ENCODE results near the gene PTPRR. TPM values are rescaled to one million over a fixed set of nuclear protein-coding genes. Genes with fewer than 3 reads are reported as not detected.

Gene PTPRR
- total and polyA plus RNA-seq, 10 of the 15 experiments (the other 5 are each of a cell fraction or from before 2014, with no cell fraction given), result 0.14 to 3.1 (median 0.42) TPM

DNA sequence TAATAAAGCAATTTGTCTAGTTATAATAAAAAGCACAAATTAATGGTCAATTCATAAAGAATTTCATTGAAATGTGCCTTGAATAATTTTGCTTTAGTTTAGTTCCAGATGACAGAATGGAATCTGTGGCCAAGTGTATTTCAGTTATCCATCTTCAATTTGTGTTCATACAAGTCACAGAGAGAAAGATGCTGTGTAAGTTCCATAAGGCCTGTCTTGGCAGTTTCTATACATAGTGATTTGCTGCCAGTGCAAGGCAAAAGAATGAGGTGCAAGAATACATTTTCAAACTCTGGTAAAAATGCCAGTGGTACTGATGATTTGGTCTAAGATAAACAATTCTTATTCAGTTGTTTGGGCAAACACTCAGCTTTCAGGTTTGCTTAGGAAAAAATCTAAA lies 149.0 kb downstream of the PTPRR start:
- Histone ChIP-seq H3K36me3 (ENCODE audit: control insufficient read depth in 2 of 2, insufficient read depth in 2 of 2, low read length in 1 of 2) (no peaks in the 10 kb centered on the region), H2AFZ (ENCODE audit: control insufficient read depth, low read depth, low read length) (no peak overlapping the region), H3K9ac (ENCODE audit: control insufficient read depth, insufficient read depth, low read length) (no peak overlapping the region), H3K4me2 (ENCODE audit: control insufficient read depth, insufficient read depth) (no peak overlapping the region), H4K20me1 (ENCODE audit: control insufficient read depth, insufficient read depth) (no peaks in the 10 kb centered on the region), H3K79me2 (ENCODE audit: control insufficient read depth, insufficient read depth, low read length) (no peaks in the 10 kb centered on the region), H3K27me3 (replicated peaks in 1 of 2; ENCODE audit: control insufficient read depth in 2 of 2, insufficient read depth in 2 of 2, low read length in 1 of 2) (no peaks in the 10 kb centered on the region), H3K9me3 (replicated peaks; ENCODE audit: control insufficient read depth, insufficient read depth, low read length) (no peaks in the 10 kb centered on the region), H3K27ac (ENCODE audit: control insufficient read depth, insufficient read depth) (no peak overlapping the region), H3K4me3 (no peak overlapping the region), H3K4me1 (ENCODE audit: control insufficient read depth, insufficient read depth, low read length) (no peaks in the 10 kb centered on the region)
- FAIRE-seq (no peak), DNase-seq (ENCODE audit: low read depth, low spot score) (no peak), ATAC-seq (no peak)
- in situ Hi-C loops (cut with MboI) (no loop called here), intact Hi-C loops (cut with micrococcal nuclease; ENCODE audit: unreplicated experiment) (no loop called here)
- POLR2A ChIA-PET, result no interaction called here
- BruUV-seq (replicated peaks), result no TSS peak
- CTCF ChIA-PET, result no interaction called here
- RAD21 ChIA-PET (ENCODE audit: unreplicated experiment), result no interaction called here
- SMC1A ChIA-PET (ENCODE audit: uncharacterized antibody, unreplicated experiment), result no interaction called here
- no peak for TF ChIP-seq NR2C2 (IDR thresholded peaks at IDR 0.05; ENCODE audit: borderline replicate concordance, control insufficient read depth, insufficient read length, low read depth)
- TF ChIP-seq YY1 (IDR thresholded peaks at IDR 0.05; ENCODE audit: low read depth, low read length), result no peak
- no peak for TF ChIP-seq CEBPB (IDR thresholded peaks at IDR 0.05; ENCODE audit: borderline replicate concordance in 1 of 2, low read depth in 2 of 2, low read length in 2 of 2)
- TF ChIP-seq, protein P1, sequence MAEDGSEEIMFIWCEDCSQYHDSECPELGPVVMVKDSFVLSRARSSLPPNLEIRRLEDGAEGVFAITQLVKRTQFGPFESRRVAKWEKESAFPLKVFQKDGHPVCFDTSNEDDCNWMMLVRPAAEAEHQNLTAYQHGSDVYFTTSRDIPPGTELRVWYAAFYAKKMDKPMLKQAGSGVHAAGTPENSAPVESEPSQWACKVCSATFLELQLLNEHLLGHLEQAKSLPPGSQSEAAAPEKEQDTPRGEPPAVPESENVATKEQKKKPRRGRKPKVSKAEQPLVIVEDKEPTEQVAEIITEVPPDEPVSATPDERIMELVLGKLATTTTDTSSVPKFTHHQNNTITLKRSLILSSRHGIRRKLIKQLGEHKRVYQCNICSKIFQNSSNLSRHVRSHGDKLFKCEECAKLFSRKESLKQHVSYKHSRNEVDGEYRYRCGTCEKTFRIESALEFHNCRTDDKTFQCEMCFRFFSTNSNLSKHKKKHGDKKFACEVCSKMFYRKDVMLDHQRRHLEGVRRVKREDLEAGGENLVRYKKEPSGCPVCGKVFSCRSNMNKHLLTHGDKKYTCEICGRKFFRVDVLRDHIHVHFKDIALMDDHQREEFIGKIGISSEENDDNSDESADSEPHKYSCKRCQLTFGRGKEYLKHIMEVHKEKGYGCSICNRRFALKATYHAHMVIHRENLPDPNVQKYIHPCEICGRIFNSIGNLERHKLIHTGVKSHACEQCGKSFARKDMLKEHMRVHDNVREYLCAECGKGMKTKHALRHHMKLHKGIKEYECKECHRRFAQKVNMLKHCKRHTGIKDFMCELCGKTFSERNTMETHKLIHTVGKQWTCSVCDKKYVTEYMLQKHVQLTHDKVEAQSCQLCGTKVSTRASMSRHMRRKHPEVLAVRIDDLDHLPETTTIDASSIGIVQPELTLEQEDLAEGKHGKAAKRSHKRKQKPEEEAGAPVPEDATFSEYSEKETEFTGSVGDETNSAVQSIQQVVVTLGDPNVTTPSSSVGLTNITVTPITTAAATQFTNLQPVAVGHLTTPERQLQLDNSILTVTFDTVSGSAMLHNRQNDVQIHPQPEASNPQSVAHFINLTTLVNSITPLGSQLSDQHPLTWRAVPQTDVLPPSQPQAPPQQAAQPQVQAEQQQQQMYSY (CRISPR knock-in tag; IDR thresholded peaks at IDR 0.05), result no peak
- TF ChIP-seq STAT3 (IDR thresholded peaks at IDR 0.05; ENCODE audit: low read depth, low read length), result no peak
- TF ChIP-seq, protein P2, sequence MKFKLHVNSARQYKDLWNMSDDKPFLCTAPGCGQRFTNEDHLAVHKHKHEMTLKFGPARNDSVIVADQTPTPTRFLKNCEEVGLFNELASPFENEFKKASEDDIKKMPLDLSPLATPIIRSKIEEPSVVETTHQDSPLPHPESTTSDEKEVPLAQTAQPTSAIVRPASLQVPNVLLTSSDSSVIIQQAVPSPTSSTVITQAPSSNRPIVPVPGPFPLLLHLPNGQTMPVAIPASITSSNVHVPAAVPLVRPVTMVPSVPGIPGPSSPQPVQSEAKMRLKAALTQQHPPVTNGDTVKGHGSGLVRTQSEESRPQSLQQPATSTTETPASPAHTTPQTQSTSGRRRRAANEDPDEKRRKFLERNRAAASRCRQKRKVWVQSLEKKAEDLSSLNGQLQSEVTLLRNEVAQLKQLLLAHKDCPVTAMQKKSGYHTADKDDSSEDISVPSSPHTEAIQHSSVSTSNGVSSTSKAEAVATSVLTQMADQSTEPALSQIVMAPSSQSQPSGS (IDR thresholded peaks at IDR 0.05; ENCODE audit: low read length), result no peak
- no peak for TF ChIP-seq JUNB (IDR thresholded peaks at IDR 0.05)
- TF ChIP-seq TAF1 (IDR thresholded peaks at IDR 0.05; ENCODE audit: borderline replicate concordance, low read depth, low read length), result no peak
- TF ChIP-seq ZZZ3 (IDR thresholded peaks at IDR 0.05; ENCODE audit: control insufficient read depth, insufficient read length, low read depth), result no peak
- no peak for TF ChIP-seq MXI1 (IDR thresholded peaks at IDR 0.05; ENCODE audit: low read depth, low read length)
- TF ChIP-seq, protein P3, sequence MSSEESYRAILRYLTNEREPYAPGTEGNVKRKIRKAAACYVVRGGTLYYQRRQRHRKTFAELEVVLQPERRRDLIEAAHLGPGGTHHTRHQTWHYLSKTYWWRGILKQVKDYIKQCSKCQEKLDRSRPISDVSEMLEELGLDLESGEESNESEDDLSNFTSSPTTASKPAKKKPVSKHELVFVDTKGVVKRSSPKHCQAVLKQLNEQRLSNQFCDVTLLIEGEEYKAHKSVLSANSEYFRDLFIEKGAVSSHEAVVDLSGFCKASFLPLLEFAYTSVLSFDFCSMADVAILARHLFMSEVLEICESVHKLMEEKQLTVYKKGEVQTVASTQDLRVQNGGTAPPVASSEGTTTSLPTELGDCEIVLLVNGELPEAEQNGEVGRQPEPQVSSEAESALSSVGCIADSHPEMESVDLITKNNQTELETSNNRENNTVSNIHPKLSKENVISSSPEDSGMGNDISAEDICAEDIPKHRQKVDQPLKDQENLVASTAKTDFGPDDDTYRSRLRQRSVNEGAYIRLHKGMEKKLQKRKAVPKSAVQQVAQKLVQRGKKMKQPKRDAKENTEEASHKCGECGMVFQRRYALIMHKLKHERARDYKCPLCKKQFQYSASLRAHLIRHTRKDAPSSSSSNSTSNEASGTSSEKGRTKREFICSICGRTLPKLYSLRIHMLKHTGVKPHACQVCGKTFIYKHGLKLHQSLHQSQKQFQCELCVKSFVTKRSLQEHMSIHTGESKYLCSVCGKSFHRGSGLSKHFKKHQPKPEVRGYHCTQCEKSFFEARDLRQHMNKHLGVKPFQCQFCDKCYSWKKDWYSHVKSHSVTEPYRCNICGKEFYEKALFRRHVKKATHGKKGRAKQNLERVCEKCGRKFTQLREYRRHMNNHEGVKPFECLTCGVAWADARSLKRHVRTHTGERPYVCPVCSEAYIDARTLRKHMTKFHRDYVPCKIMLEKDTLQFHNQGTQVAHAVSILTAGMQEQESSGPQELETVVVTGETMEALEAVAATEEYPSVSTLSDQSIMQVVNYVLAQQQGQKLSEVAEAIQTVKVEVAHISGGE (CRISPR knock-in tag; IDR thresholded peaks at IDR 0.05), result no peak
- no peak for TF ChIP-seq SREBF2 (IDR thresholded peaks at IDR 0.05; ENCODE audit: low read length)
- no peak for TF ChIP-seq ZSCAN29 (IDR thresholded peaks at IDR 0.05)
